ENCODE data around the gene SYT11. TPM values are rescaled to one million over a fixed set of nuclear protein-coding genes. Genes with fewer than 3 reads are reported as not detected.

SYT11 gene
- total and polyA plus RNA-seq, 4 donors, result 0.49 to 1.2 (median 0.76) TPM

DNA sequence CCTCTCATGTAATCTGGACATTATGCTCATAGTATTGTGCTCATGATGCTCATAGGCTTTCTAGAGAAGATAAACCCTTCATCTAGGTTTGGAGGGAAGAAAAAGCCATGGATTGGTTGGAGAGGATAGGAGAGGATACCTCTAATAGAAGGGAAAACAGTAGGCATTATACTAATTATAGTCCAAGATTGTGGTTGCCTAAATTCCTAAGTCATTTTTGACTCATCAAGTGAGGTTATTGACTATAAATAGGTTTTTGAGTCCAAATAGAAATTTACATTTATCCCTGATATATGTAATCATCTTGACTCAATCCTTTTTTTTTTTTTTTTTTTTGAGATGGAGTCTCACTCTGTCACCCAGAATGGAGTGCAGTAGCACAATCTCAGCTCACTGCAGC lies 5.0 kb downstream of the SYT11 start:
- H3K4me1 ChIP-seq (ENCODE audit: control insufficient read depth in 4 of 4, insufficient read depth in 4 of 4, low read length in 3 of 4), result peaks cover 0 to 3% (median 0%) of the 10 kb centered on the region in 4 donors
- no peaks in the 10 kb centered on the region for H3K36me3 ChIP-seq (ENCODE audit: control insufficient read depth in 4 of 4, insufficient read depth in 3 of 4, low read depth in 1 of 4, low read length in 3 of 4)
- no peaks in the 10 kb centered on the region for H3K9me3 ChIP-seq (ENCODE audit: control insufficient read depth in 4 of 4, low read length in 3 of 4)
- TF ChIP-seq EGR1 (IDR thresholded peaks at IDR 0.05; ENCODE audit: low read depth in 2 of 2), result no peak
- no peak for TF ChIP-seq ATF3 (IDR thresholded peaks at IDR 0.05)
- TF ChIP-seq REST (IDR thresholded peaks at IDR 0.05), result no peak
- TF ChIP-seq SP1 (IDR thresholded peaks at IDR 0.05), result no peak
- no peak for TF ChIP-seq HNF4G (IDR thresholded peaks at IDR 0.05)
- TF ChIP-seq TAF1 (conservative IDR thresholded peaks at IDR 0.05), result no peak
- no peak for TF ChIP-seq NR2F2 (IDR thresholded peaks at IDR 0.05)
- TF ChIP-seq, protein P1, sequence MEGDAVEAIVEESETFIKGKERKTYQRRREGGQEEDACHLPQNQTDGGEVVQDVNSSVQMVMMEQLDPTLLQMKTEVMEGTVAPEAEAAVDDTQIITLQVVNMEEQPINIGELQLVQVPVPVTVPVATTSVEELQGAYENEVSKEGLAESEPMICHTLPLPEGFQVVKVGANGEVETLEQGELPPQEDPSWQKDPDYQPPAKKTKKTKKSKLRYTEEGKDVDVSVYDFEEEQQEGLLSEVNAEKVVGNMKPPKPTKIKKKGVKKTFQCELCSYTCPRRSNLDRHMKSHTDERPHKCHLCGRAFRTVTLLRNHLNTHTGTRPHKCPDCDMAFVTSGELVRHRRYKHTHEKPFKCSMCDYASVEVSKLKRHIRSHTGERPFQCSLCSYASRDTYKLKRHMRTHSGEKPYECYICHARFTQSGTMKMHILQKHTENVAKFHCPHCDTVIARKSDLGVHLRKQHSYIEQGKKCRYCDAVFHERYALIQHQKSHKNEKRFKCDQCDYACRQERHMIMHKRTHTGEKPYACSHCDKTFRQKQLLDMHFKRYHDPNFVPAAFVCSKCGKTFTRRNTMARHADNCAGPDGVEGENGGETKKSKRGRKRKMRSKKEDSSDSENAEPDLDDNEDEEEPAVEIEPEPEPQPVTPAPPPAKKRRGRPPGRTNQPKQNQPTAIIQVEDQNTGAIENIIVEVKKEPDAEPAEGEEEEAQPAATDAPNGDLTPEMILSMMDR (IDR thresholded peaks at IDR 0.05; ENCODE audit: low read depth, low read length, missing input control), result no peak
- no peak for TF ChIP-seq YY1 (IDR thresholded peaks at IDR 0.05)
- no peak for TF ChIP-seq JUND (IDR thresholded peaks at IDR 0.05)
- no peak for TF ChIP-seq ZBTB33 (IDR thresholded peaks at IDR 0.05)
- no peak for TF ChIP-seq HNF4A (conservative IDR thresholded peaks at IDR 0.05)
- no peaks in the 10 kb centered on the region for H3K27me3 ChIP-seq (ENCODE audit: control insufficient read depth in 4 of 4, insufficient read depth in 4 of 4, low read length in 3 of 4)
- H3K9ac ChIP-seq (ENCODE audit: low read depth in 1 of 2, low read length in 2 of 2), result no peak overlapping the region
- no peak overlapping the region for H3K27ac ChIP-seq (ENCODE audit: low read depth in 1 of 2, low read length in 2 of 2)
- H3K4me3 ChIP-seq (ENCODE audit: low read depth in 1 of 3, low read length in 3 of 3), result no peak overlapping the region
- DNase-seq (ENCODE audit: low spot score), result no peak

DNA sequence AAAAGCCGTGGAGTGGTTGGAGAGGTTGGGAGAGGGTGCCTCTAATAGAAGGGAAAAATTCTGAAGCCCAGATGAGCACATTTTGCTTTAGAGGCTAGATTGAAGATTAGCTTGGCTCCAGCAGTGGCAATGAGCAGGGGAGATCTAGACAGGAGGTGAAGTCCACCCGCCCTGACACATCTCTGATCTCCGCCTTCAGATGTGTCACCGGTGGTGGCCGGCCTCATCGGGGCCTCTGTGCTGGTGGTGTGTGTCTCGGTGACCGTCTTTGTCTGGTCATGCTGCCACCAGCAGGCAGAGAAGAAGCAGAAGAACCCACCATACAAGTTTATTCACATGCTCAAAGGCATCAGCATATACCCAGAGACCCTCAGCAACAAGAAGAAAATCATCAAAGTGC lies 8.4 kb downstream of the SYT11 start:
- no peak overlapping the region for H3K27ac ChIP-seq (ENCODE audit: low read depth in 1 of 2, low read length in 2 of 2)
- H3K9ac ChIP-seq (ENCODE audit: low read depth in 1 of 2, low read length in 2 of 2), result no peak overlapping the region
- no peaks in the 10 kb centered on the region for H3K27me3 ChIP-seq (ENCODE audit: control insufficient read depth in 4 of 4, insufficient read depth in 4 of 4, low read length in 3 of 4)
- DNase-seq (ENCODE audit: low spot score), result no peak
- 87% methylated on average over 8 of the region's 8 CpGs for WGBS
- H3K4me1 ChIP-seq (ENCODE audit: control insufficient read depth in 4 of 4, insufficient read depth in 4 of 4, low read length in 3 of 4), result no peaks in the 10 kb centered on the region
- no peaks in the 10 kb centered on the region for H3K36me3 ChIP-seq (ENCODE audit: control insufficient read depth in 4 of 4, insufficient read depth in 3 of 4, low read depth in 1 of 4, low read length in 3 of 4)
- no peaks in the 10 kb centered on the region for H3K9me3 ChIP-seq (ENCODE audit: control insufficient read depth in 4 of 4, low read length in 3 of 4)
- no peak overlapping the region for H3K4me3 ChIP-seq (ENCODE audit: low read depth in 1 of 3, low read length in 3 of 3)
- TF ChIP-seq GABPA (IDR thresholded peaks at IDR 0.05 in 1 of 2, conservative IDR thresholded peaks at IDR 0.05 in 1 of 2) (no peak), REST (IDR thresholded peaks at IDR 0.05) (no peak), EGR1 (IDR thresholded peaks at IDR 0.05; ENCODE audit: low read depth in 2 of 2) (no peak), RAD21 (IDR thresholded peaks at IDR 0.05) (no peak), NR2F2 (IDR thresholded peaks at IDR 0.05) (no peak), ZBTB33 (IDR thresholded peaks at IDR 0.05) (no peak), ATF3 (IDR thresholded peaks at IDR 0.05) (no peak), RXRA (IDR thresholded peaks at IDR 0.05) (no peak), YY1 (IDR thresholded peaks at IDR 0.05) (no peak), HNF4A (conservative IDR thresholded peaks at IDR 0.05) (no peak), SP1 (IDR thresholded peaks at IDR 0.05) (no peak), JUND (IDR thresholded peaks at IDR 0.05) (no peak), TAF1 (conservative IDR thresholded peaks at IDR 0.05) (no peak), HNF4G (IDR thresholded peaks at IDR 0.05) (no peak)
- TF ChIP-seq, protein P2, sequence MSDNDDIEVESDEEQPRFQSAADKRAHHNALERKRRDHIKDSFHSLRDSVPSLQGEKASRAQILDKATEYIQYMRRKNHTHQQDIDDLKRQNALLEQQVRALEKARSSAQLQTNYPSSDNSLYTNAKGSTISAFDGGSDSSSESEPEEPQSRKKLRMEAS (IDR thresholded peaks at IDR 0.05), result no peak
